Measurements from ENCODE around the gene SLC4A1AP.

Gene SLC4A1AP

DNA sequence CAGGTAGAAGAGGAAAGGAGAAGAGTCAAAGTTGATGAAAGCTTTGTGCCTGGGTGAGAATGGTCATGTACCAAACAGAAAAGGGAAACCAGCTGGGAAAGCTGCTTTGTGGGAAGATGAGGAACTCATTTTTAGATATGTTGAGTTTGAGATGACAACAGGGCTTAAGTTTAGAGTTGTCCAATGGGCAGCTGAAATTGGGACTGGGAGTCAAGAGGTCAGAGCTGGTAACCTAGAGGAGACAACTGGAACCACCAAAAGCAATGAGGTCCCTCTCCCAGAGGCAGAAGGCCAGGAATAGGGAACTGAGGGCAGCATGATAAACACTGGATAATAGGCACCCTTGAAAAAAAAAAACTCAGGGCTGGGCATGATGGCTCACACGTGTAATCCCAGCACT, 48.8 kb downstream of the SLC4A1AP start:
- Histone ChIP-seq H3K4me1 (ENCODE audit: insufficient read depth, low read length) (peaks cover 16% of the 10 kb centered on the region; the same call in 1 of the 2 replicates), H3K4me3 (ENCODE audit: low read length) (no peak overlapping the region)
- WGBS: 82% methylated on average over 1 of the region's 1 CpG

DNA sequence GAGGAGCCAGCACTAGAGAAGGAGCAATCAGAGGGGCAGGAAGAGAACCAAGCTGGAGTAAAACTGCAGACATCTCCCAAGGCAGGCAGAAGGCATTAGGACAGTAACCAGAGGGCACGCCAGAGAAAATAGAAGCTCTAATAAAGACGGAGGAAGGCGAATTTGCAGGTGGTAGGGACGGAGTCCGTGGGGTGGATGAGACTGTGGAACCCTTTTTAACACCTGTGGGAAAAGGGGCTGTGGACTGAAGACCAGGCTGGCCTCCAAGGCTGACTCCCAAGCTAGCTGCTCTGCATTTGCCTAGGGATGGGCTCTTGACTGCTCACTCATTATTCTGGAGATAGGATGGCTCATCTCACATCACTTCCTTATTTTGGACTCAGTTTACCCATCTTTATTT, 49.5 kb downstream of the SLC4A1AP start:
- H3K9me3 ChIP-seq (ENCODE audit: insufficient read depth, low read depth, low read length): no peaks in the 10 kb centered on the region
- no peak overlapping the region for H3K4me3 ChIP-seq (ENCODE audit: low read length)
- H3K36me3 ChIP-seq (ENCODE audit: insufficient read depth, low read length): no peaks in the 10 kb centered on the region
- H3K4me1 ChIP-seq (ENCODE audit: insufficient read depth, low read length): peaks cover 16% of the 10 kb centered on the region; the same call in 1 of the 2 replicates
- H3K9ac ChIP-seq (ENCODE audit: low read depth, low read length): no peak overlapping the region
- no peak overlapping the region for H3K27ac ChIP-seq (ENCODE audit: low read depth, low read length)
- 95% methylated on average over 5 of the region's 5 CpGs for WGBS
- H3K27me3 ChIP-seq (ENCODE audit: insufficient read depth, low read length): peaks cover 3% of the 10 kb centered on the region; the same call in 1 of the 2 replicates

More for the DNA sequence above, 48.8 kb downstream of the SLC4A1AP start:
- H3K36me3 ChIP-seq (ENCODE audit: insufficient read depth, low read length): no peaks in the 10 kb centered on the region
- no peak overlapping the region for H3K27ac ChIP-seq (ENCODE audit: low read depth, low read length)
- H3K27me3 ChIP-seq (ENCODE audit: insufficient read depth, low read length): peaks cover 3% of the 10 kb centered on the region; the same call in 1 of the 2 replicates
- H3K9me3 ChIP-seq (ENCODE audit: insufficient read depth, low read depth, low read length): no peaks in the 10 kb centered on the region
- H3K9ac ChIP-seq (ENCODE audit: low read depth, low read length): no peak overlapping the region

DNA sequence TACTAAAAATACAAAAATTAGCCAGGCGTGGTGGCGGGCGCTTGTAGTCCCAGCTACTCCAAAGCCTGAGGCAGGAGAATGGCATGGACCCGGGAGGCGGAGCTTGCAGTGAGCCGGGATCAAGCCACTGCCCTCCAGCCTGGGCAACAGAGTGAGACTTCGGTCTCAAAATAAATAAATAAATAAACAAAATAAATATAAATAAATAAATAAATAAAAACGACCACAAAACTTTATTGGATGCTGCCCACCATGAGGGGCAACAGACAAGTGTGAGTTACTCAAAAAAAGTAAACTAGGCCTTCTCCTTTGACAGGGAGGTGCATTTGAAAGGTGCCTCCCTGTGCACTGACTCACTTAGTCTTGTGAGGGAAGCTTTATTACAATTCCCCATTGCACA, 50.4 kb downstream of the SLC4A1AP start:
- Histone ChIP-seq H3K4me3 (ENCODE audit: low read length) (no peak overlapping the region), H3K36me3 (ENCODE audit: insufficient read depth, low read length) (no peaks in the 10 kb centered on the region), H3K27me3 (ENCODE audit: insufficient read depth, low read length) (peaks cover 3% of the 10 kb centered on the region; the same call in 1 of the 2 replicates), H3K9ac (ENCODE audit: low read depth, low read length) (no peak overlapping the region), H3K27ac (ENCODE audit: low read depth, low read length) (no peak overlapping the region), H3K4me1 (ENCODE audit: insufficient read depth, low read length) (peaks cover 16% of the 10 kb centered on the region; the same call in 1 of the 2 replicates), H3K9me3 (ENCODE audit: insufficient read depth, low read depth, low read length) (no peaks in the 10 kb centered on the region)
- 93% methylated on average over 7 of the region's 8 CpGs for WGBS

DNA sequence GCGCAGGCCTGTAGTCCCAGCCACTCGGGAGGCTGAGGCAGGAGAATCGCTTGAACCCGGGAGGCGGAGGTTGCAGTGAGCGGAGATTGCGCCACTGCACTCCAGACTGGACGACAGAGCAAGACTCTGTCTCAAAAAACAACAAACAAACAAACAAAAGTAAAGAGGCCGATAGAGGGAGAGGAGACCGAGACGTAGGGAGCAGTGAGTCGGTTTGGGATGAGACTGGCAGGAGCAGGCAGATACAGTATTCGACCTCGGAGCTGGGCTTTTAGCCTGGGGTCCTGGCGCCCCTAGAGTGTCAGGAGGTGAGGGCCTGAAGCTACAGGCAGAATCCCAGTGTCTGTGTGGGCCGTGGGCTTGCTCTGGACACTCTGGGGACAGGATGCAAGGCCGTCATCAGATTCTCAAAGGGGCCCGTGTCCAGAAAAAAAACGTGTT, 51.2 kb downstream of the SLC4A1AP start:
- peaks cover 16% of the 10 kb centered on the region; the same call in 1 of the 2 replicates for H3K4me1 ChIP-seq (ENCODE audit: insufficient read depth, low read length)
- H3K27me3 ChIP-seq (ENCODE audit: insufficient read depth, low read length): peaks cover 3% of the 10 kb centered on the region; the same call in 1 of the 2 replicates
- no peaks in the 10 kb centered on the region for H3K36me3 ChIP-seq (ENCODE audit: insufficient read depth, low read length)
- H3K27ac ChIP-seq (ENCODE audit: low read depth, low read length): peak overlapping the region; percentile 6; the same call in 1 of the 2 replicates
- peak overlapping the region; percentile 82 for H3K4me3 ChIP-seq (ENCODE audit: low read length)
- 49% methylated on average over 18 of the region's 19 CpGs for WGBS
- H3K9me3 ChIP-seq (ENCODE audit: insufficient read depth, low read depth, low read length): no peaks in the 10 kb centered on the region
- peak overlapping the region; percentile 73 for H3K9ac ChIP-seq (ENCODE audit: low read depth, low read length)

DNA sequence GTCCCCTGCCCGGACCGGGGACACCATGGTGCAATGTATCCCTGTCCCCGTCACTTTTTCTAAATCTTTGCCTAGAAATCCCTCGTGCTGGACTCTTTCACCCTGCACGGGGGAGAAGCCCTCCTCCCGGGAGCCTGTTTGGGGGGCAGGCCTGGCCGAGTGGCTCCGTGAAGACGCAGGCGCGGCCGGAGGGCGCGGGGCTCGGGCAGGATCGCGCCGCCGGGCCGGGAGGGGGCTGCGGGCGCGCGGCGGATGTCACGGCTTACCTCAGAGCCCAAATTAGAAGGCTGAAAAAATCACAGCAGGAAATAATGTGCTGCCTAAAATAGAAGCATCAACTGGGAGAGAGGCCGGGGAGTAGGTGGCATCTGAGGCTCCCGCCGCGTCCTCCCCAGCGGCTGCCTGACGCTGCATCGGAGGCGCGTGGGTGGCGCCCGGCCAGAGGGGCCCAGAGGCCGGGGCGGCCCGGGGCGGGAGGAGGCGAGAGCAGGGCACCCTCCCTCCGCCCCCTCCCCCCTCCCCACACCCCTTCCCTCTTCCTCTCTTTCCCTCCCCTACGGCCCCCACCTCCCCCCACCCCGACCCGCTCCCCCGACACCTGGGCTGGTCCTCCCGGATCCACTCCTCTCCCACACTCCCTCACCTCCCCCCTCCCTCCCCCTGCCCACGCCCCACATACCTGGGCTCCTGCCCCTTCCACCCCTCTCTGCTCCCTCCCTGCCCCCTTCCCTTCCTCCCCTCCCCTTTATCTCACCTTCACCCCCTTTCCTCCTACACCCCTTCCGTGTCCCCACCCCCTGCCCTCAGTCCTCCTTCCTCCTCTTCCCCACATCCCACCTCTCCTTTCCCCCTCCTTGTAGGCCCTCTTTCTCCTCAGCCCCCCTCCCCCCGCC, 51.9 kb downstream of the SLC4A1AP start:
- Histone ChIP-seq H3K4me3 (ENCODE audit: low read length) (peak overlapping the region; percentile 82), H3K36me3 (ENCODE audit: insufficient read depth, low read length) (no peaks in the 10 kb centered on the region), H3K4me1 (ENCODE audit: insufficient read depth, low read length) (peaks cover 16% of the 10 kb centered on the region; the same call in 1 of the 2 replicates), H3K9me3 (ENCODE audit: insufficient read depth, low read depth, low read length) (no peaks in the 10 kb centered on the region), H3K9ac (ENCODE audit: low read depth, low read length) (peak overlapping the region; percentile 73), H3K27ac (ENCODE audit: low read depth, low read length) (peak overlapping the region; percentile 6; the same call in 1 of the 2 replicates), H3K27me3 (ENCODE audit: insufficient read depth, low read length) (peaks cover 3% of the 10 kb centered on the region; the same call in 1 of the 2 replicates)
- WGBS: 3% methylated on average over 43 of the region's 51 CpGs

DNA sequence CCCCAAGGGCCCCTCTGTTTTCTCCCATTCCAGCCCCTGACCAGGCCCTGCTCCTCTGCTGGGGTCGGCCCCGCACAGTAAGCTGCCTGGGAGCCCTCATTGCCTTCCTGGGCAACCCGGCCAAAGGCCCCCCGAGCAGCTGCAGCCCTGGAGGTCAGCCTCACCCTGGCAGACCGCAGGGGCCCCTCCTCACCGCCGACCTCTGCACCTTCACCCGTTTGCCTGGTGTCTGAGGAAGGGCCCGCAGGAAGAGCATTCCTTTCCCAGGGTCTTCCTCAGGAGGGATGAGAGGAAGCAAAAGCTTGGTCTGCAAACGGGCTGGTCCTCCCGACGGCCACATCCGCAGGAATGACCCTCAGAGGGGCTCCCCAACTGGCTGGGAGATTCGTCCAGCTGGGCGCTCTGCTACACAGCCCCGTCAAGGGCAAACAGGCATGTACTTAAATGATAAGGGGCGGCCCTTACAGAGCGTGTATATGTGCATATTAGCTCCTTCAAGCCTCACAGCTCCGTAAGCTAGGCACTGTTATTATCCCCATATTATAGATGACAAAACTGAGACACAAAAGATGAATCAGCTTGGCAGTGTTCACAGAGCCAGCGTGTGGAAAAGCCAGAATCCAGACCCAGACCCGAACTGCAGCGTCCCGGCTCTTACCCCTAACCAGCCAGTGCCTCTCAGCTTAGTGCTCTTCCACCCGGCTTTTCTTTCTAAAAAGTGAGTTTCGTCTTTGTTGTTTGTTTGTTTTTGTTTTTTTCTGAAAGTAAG, 52.8 kb downstream of the SLC4A1AP start:
- Histone ChIP-seq H3K27me3 (ENCODE audit: insufficient read depth, low read length) (peaks cover 3% of the 10 kb centered on the region; the same call in 1 of the 2 replicates), H3K27ac (ENCODE audit: low read depth, low read length) (peak overlapping the region; percentile 53; the same call in 1 of the 2 replicates), H3K9ac (ENCODE audit: low read depth, low read length) (peak overlapping the region; percentile 51; the same call in 1 of the 2 replicates), H3K9me3 (ENCODE audit: insufficient read depth, low read depth, low read length) (no peaks in the 10 kb centered on the region), H3K4me1 (ENCODE audit: insufficient read depth, low read length) (peaks cover 12% of the 10 kb centered on the region; the same call in 1 of the 2 replicates), H3K36me3 (ENCODE audit: insufficient read depth, low read length) (no peaks in the 10 kb centered on the region), H3K4me3 (ENCODE audit: low read length) (peak overlapping the region; percentile 49)
- WGBS: 27% methylated on average over 25 of the region's 25 CpGs

DNA sequence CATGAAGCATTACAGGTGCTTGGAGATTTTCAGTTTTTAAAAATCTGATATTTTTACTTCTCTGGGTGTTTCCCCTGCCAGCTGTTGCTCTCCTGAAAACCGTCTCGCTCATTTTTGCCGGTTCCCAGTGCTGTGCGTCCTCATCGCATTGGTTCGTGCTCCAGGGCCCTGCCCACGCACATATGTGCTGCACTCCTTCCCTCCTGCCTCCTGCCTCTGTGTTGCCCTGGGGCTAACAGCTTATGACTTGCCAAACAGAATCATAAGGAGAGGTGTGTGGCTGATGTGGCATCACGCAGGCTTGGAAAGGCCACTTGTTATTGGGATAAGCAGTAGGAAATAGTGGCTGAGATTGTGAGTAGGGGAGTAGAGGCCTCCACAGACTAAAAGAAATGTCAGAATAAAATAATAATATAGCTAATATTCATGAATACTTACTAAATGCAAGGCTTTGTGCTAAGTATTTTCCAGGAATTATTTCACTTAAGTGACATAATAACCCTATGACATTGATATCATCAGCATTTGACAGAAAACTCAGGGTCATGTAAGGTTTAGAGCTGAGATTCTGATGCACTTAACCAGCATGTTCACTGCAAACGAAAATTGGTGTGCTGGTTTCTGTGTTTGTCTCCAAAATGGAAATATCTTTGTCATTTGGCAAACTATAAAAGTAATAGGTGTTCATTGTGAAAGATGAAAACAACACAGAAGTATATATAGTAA, 53.5 kb downstream of the SLC4A1AP start:
- Histone ChIP-seq H3K9me3 (ENCODE audit: insufficient read depth, low read depth, low read length) (no peaks in the 10 kb centered on the region), H3K36me3 (ENCODE audit: insufficient read depth, low read length) (no peaks in the 10 kb centered on the region), H3K27ac (ENCODE audit: low read depth, low read length) (no peak overlapping the region), H3K4me1 (ENCODE audit: insufficient read depth, low read length) (peaks cover 12% of the 10 kb centered on the region; the same call in 1 of the 2 replicates), H3K27me3 (ENCODE audit: insufficient read depth, low read length) (peaks cover 3% of the 10 kb centered on the region; the same call in 1 of the 2 replicates), H3K4me3 (ENCODE audit: low read length) (peak overlapping the region; percentile 49), H3K9ac (ENCODE audit: low read depth, low read length) (no peak overlapping the region)
- 58% methylated on average over 9 of the region's 9 CpGs for WGBS

DNA sequence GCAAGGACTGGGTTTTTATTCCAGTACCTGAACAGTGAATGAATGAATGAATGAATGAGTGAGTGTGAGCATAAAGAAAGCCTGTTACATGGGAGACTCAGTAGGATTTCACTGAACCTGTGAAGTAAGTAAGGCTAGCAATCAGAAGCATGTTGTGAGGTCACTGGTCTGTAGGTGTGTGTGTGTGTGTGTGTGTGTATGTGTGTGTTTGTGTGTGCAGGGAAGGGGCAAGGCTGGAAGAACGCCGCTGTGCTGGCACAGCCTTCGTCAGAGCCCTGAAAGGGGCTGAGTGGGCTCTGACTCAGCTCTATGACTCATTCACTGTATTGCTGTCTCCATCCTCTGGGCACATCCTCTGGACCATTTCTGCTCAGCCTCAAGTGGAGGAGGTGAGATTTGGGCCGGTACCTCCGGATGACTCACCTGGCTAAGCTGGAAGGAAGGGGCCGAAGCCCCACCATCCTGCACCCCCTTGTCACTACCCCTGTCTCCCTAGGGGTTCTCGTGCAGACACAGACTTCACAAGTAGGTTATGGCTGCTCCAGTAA, 56.4 kb downstream of the SLC4A1AP start:
- Histone ChIP-seq H3K27ac (ENCODE audit: low read depth, low read length) (no peak overlapping the region), H3K36me3 (ENCODE audit: insufficient read depth, low read length) (no peaks in the 10 kb centered on the region), H3K4me3 (ENCODE audit: low read length) (no peak overlapping the region), H3K9ac (ENCODE audit: low read depth, low read length) (no peak overlapping the region), H3K9me3 (ENCODE audit: insufficient read depth, low read depth, low read length) (no peaks in the 10 kb centered on the region), H3K4me1 (ENCODE audit: insufficient read depth, low read length) (peaks cover 29% of the 10 kb centered on the region), H3K27me3 (ENCODE audit: insufficient read depth, low read length) (peaks cover 3% of the 10 kb centered on the region; the same call in 1 of the 2 replicates)
- 57% methylated on average over 7 of the region's 7 CpGs for WGBS

DNA sequence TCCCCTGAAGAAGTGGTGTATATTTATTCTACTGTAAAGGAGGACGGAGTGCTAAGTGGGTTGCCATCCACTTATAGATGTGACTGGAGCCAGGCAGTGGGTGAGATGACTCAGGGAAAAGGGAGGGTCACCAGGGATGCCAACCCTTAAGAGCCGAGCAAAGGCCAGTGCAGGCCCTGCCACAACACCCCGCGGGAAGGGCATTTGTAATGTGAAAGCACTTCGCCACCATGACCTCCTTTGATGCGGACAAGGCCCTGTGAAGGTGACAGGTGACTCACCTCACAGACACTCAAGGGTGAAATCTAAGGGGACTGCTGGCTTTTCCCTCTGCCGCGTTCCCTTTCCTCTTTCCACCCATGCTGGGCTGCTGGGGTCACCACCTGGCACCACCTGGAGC, 57.6 kb downstream of the SLC4A1AP start:
- Histone ChIP-seq H3K36me3 (ENCODE audit: insufficient read depth, low read length) (no peaks in the 10 kb centered on the region), H3K27ac (ENCODE audit: low read depth, low read length) (no peak overlapping the region), H3K9ac (ENCODE audit: low read depth, low read length) (no peak overlapping the region), H3K9me3 (ENCODE audit: insufficient read depth, low read depth, low read length) (no peaks in the 10 kb centered on the region), H3K27me3 (ENCODE audit: insufficient read depth, low read length) (peaks cover 3% of the 10 kb centered on the region; the same call in 1 of the 2 replicates), H3K4me1 (ENCODE audit: insufficient read depth, low read length) (peaks cover 32% of the 10 kb centered on the region), H3K4me3 (ENCODE audit: low read length) (no peak overlapping the region)
- 64% methylated on average over 8 of the region's 8 CpGs for WGBS

DNA sequence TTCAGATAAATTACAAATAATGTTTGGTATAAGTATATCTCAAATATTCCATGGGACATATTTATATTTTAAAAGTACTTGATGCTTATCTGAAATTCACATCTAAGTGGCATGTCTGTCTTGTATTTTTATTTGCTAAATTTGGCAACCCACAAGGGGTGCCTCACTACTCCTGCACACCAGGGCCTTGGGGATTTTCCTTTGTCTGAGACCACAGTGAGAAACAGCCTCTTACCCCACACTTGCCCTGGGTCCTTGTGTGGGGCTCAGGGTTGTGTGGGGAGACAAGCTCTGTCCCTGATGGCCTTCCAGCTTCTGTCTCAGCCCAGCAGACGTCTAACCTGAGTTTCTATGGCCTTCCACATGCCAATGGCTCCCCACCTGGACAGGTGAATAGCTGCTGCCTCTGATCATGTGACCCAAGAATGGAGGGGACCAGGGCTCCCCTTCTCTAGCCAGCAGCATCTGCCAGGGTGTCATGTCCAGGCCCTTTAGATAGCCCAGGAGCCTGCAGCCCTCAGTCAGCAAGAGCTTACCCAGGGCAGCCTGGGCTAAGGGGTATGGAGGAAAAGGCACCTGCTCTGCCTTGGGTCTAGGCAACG, 58.3 kb downstream of the SLC4A1AP start:
- H3K27ac ChIP-seq (ENCODE audit: low read depth, low read length): no peak overlapping the region
- no peak overlapping the region for H3K4me3 ChIP-seq (ENCODE audit: low read length)
- peaks cover 26% of the 10 kb centered on the region for H3K4me1 ChIP-seq (ENCODE audit: insufficient read depth, low read length)
- H3K9me3 ChIP-seq (ENCODE audit: insufficient read depth, low read depth, low read length): no peaks in the 10 kb centered on the region
- no peaks in the 10 kb centered on the region; the same call in 1 of the 2 replicates for H3K27me3 ChIP-seq (ENCODE audit: insufficient read depth, low read length)
- H3K9ac ChIP-seq (ENCODE audit: low read depth, low read length): no peak overlapping the region
- 80% methylated on average over 2 of the region's 2 CpGs for WGBS
- H3K36me3 ChIP-seq (ENCODE audit: insufficient read depth, low read length): no peaks in the 10 kb centered on the region
